GM10248 (cell line): ENCODE measurements around the gene RNF149.
"Not testable (repeated sequence)": the region's sequence is repeated elsewhere in the genome, so short reads cannot be mapped to it uniquely, and the experiment has no call there.

ENCODE experiments used
- CTCF ChIA-PET: fragments of 300-600 bp; sonication (Branson Sonifier 250); formaldehyde crosslinking; extraction: SDS; loops from one replicate; lab custom pipeline; 2021; ENCODE audit warnings: antibody characterized with exemption; lab: Yijun Ruan, JAX
- POLR2A ChIA-PET: fragments of 350-650 bp; sonication (Branson Sonifier 250); formaldehyde crosslinking; extraction: SDS; loops from one replicate; lab custom pipeline; 2020; ENCODE audit warnings: antibody characterized with exemption; lab: Yijun Ruan, JAX
- DNase-seq: peaks from one replicate; pipeline ENCODE4 v3.0.0; 2012; ENCODE audit errors: extremely low spot score
- CTCF ChIP-seq: IDR thresholded peaks from 2 replicates; pipeline ENCODE4 v1.5.1; 2012; ENCODE audit warnings: mild to moderate bottlenecking, low read depth; ENCODE audit errors: extremely low read depth, missing control alignments, control extremely low read depth

Gene RNF149

GRCh38 chr2:101331202-101331601 lies 22.7 kb upstream of the RNF149 start:
- ChIA-PET CTCF (interaction anchor here (1.1 to 6.6 kb wide), 2 partner anchors 10 to 16 kb away, joined by 3 to 40 read pairs; no protein-coding TSS in a partner anchor), POLR2A (no interaction called here)
- TF ChIP-seq CTCF: no peak
- DNase-seq: no peak

- POLR2A ChIA-PET: no interaction called here
- CTCF ChIA-PET: interaction anchor here (1.1 to 6.6 kb wide), 2 partner anchors 11 to 17 kb away, joined by 3 to 40 read pairs; no protein-coding TSS in a partner anchor
- DNase-seq: no peak
These were observed 21.9 kb upstream of the RNF149 start for GRCh38 chr2:101330253-101330933.

GRCh38 chr2:101329026-101329425 lies 20.5 kb upstream of the RNF149 start:
- no peak for DNase-seq
- TF ChIP-seq CTCF: no peak
- ChIA-PET POLR2A (no interaction called here), CTCF (interaction anchor here (6.6 kb wide), 1 partner anchor 12 kb away, joined by 40 read pairs; no protein-coding TSS in a partner anchor)

More at GRCh38 chr2:101330253-101330933, 21.9 kb upstream of the RNF149 start:
- no peak for TF ChIP-seq CTCF

- ChIA-PET CTCF (interaction anchor here (6.6 kb wide), 1 partner anchor 13 kb away, joined by 40 read pairs; no protein-coding TSS in a partner anchor), POLR2A (no interaction called here)
- no peak for DNase-seq
- no peak for TF ChIP-seq CTCF
These were observed 20.0 kb upstream of the RNF149 start for GRCh38 chr2:101328474-101329007.

GRCh38 chr2:101327863-101328394 lies 19.4 kb upstream of the RNF149 start:
- DNase-seq: no peak
- no peak for TF ChIP-seq CTCF
- POLR2A ChIA-PET: no interaction called here
- CTCF ChIA-PET: interaction anchor here (6.6 kb wide), 1 partner anchor 13 kb away, joined by 40 read pairs; no protein-coding TSS in a partner anchor

GRCh38 chr2:101325425-101325824 lies 16.9 kb upstream of the RNF149 start:
- CTCF ChIA-PET: interaction anchor here (6.6 kb wide), 1 partner anchor 16 kb away, joined by 40 read pairs; no protein-coding TSS in a partner anchor
- no peak for TF ChIP-seq CTCF
- POLR2A ChIA-PET: no interaction called here
- DNase-seq: no peak

- POLR2A ChIA-PET, DNase-seq: not testable (repeated sequence)
- CTCF ChIA-PET: interaction anchor here (1.3 kb wide), 1 partner anchor 15 kb away, joined by 3 read pairs; no protein-coding TSS in a partner anchor
These were observed 8.1 kb upstream of the RNF149 start for GRCh38 chr2:101316568-101316967.
